Nephron progenitor cell (in vitro differentiated cells): ENCODE results near the gene MON1A.

Experiments
- DNase-seq: peaks from one replicate; pipeline ENCODE4 v3.0.0; 2021
- H3K27ac Mint-ChIP-seq: 2 replicates; pipeline ENCODE4 v1.8.0; 2021; ENCODE audit warnings: mild to moderate bottlenecking, moderate library complexity, mixed read lengths
- H3K27me3 Mint-ChIP-seq: 2 replicates; pipeline ENCODE4 v1.8.0; 2021; ENCODE audit warnings: mild to moderate bottlenecking, low read depth, mixed read lengths; ENCODE audit not compliant: poor library complexity
- H3K36me3 Mint-ChIP-seq: 2 replicates; pipeline ENCODE4 v1.8.0; 2021; ENCODE audit warnings: low read depth, mixed read lengths
- H3K4me1 Mint-ChIP-seq: 2 replicates; pipeline ENCODE4 v1.8.0; 2021; ENCODE audit warnings: mixed read lengths
- H3K4me3 Mint-ChIP-seq: 2 replicates; pipeline ENCODE4 v1.8.0; 2021; ENCODE audit warnings: mild to moderate bottlenecking, moderate library complexity, mixed read lengths
- H3K9me3 Mint-ChIP-seq: 2 replicates; pipeline ENCODE4 v1.8.0; 2021; ENCODE audit warnings: mild to moderate bottlenecking, moderate library complexity, mixed read lengths
- CTCF ChIP-seq: fragments of 200-600 bp; sonication (generic); IDR thresholded peaks from 2 replicates; pipeline ENCODE4 v1.5.0; 2021; ENCODE audit warnings: antibody characterized with exemption

Gene MON1A

GRCh38 chr3:49901366-49902339 lies 28.0 kb downstream of the MON1A start:
- Mint-ChIP-seq H3K27me3 (peaks cover 7% of the 10 kb centered on the region), H3K4me1 (peaks cover 12% of the 10 kb centered on the region), H3K9me3 (no peaks in the 10 kb centered on the region), H3K27ac (no peak overlapping the region), H3K36me3 (no peaks in the 10 kb centered on the region), H3K4me3 (no peak overlapping the region)
- DNase-seq = no peak
- no peak for TF ChIP-seq CTCF

- DNase-seq = no peak
These were observed 29.0 kb downstream of the MON1A start for GRCh38 chr3:49900491-49901153.

GRCh38 chr3:49899815-49900214 lies 29.8 kb downstream of the MON1A start:
- peak; percentile 25 for TF ChIP-seq CTCF
- no peaks in the 10 kb centered on the region for H3K36me3 Mint-ChIP-seq
- peaks cover 7% of the 10 kb centered on the region for H3K27me3 Mint-ChIP-seq
- H3K27ac Mint-ChIP-seq = no peak overlapping the region
- peaks cover 5% of the 10 kb centered on the region for H3K4me1 Mint-ChIP-seq
- no peaks in the 10 kb centered on the region for H3K9me3 Mint-ChIP-seq
- DNase-seq = peak; percentile 29
- H3K4me3 Mint-ChIP-seq = no peak overlapping the region

More at GRCh38 chr3:49900491-49901153, 29.0 kb downstream of the MON1A start:
- Mint-ChIP-seq H3K9me3 (no peaks in the 10 kb centered on the region), H3K4me1 (peaks cover 6% of the 10 kb centered on the region), H3K27me3 (peaks cover 3% of the 10 kb centered on the region), H3K36me3 (no peaks in the 10 kb centered on the region), H3K4me3 (no peak overlapping the region), H3K27ac (no peak overlapping the region)
- no peak for TF ChIP-seq CTCF

GRCh38 chr3:49898991-49899390 lies 30.6 kb downstream of the MON1A start:
- no peak for TF ChIP-seq CTCF
- no peaks in the 10 kb centered on the region for H3K36me3 Mint-ChIP-seq
- peaks cover 2% of the 10 kb centered on the region for H3K4me1 Mint-ChIP-seq
- H3K4me3 Mint-ChIP-seq = no peak overlapping the region
- H3K27ac Mint-ChIP-seq = no peak overlapping the region
- peaks cover 12% of the 10 kb centered on the region for H3K27me3 Mint-ChIP-seq
- H3K9me3 Mint-ChIP-seq = no peaks in the 10 kb centered on the region
- DNase-seq = no peak

GRCh38 chr3:49896345-49896744 lies 33.3 kb downstream of the MON1A start:
- no peak for TF ChIP-seq CTCF
- no peak for DNase-seq
- Mint-ChIP-seq H3K4me3 (no peak overlapping the region), H3K4me1 (no peaks in the 10 kb centered on the region), H3K36me3 (no peaks in the 10 kb centered on the region), H3K27me3 (peaks cover 9% of the 10 kb centered on the region), H3K27ac (no peak overlapping the region), H3K9me3 (no peaks in the 10 kb centered on the region)
